HG02943 (cell line): ENCODE results near the gene GGNBP2.

Source experiments
- ATAC-seq: cut with Tn5 transposase; IDR thresholded peaks from one replicate; pipeline ENCODE4 v1.9.1; 2021; ENCODE audit warnings: mild to moderate bottlenecking, low read depth, moderate library complexity; ENCODE audit not compliant: unreplicated experiment

Gene GGNBP2

DNA sequence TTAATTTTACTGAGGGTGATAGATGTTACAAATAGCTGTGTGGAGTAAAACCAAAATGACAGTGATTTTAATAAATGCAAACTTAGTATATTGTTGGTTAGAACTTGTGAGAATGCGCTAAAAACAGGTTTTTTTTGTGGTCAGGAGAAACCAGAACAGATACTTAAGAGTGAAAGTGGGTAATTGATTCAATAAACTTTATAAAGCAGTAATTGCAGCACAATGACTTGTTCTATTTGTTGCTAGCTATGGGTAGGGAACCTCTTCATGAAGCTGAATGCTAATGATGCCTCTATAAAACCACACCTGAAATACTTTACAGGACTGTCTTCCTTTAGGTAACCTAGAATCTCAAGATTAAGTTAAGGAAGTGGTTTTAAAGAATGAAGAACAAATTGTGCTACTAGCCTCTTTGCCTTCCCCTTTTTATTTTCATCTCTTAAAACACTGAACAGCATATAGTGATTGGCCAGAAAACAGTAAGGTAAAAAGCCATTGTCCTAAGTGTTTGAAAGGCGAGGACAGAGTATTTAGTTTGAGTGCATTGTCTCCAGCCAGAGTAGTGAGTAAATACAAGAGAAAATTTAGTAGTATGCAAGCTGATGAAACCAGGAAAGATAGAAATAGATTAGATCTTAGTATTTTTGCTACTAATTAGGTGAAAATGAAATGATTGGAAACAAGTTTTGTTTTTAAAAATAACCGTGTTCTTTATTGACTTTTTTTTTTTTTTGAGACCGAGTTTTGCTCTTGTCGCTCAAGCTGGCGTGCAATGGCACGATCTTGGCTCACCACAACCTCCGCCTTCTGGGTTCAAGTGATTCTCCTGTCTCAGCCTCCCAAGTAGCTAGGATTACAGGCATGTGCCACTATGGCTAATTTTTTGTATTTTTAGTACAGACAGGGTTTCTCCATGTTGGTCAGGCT, 6.0 kb downstream of the GGNBP2 start:
- no peak for ATAC-seq

- no peak for ATAC-seq
Measured at GRCh38 chr17:36553459-36553858, 8.7 kb downstream of the GGNBP2 start.

- ATAC-seq, result no peak
Measured at GRCh38 chr17:36566081-36566480, 21.4 kb downstream of the GGNBP2 start.

DNA sequence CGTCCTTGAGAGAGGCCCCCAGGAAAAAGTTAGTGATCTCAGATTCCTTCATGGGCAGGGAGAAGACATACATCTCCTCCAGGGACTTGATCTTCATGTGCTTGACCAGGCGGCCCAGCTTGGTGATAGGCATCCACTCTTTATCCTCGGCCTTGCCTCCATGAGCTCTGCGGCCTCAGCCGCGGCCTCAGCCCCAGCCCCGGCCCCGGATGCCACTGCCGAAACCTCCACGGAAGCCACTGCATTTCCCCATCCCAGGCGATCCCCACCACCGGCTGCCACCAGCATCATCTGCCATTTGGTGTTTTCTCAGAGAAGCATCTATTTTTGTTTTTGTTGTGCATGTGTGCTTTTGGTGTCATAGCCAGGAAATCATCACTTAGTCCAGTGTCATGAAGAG, 30.3 kb downstream of the GGNBP2 start:
- no peak for ATAC-seq

GRCh38 chr17:36576793-36577192, 32.1 kb downstream of the GGNBP2 start:
- no peak for ATAC-seq

- no peak for ATAC-seq
Measured at GRCh38 chr17:36578671-36579070, 34.0 kb downstream of the GGNBP2 start.

GRCh38 chr17:36583787-36584186, 39.1 kb downstream of the GGNBP2 start:
- ATAC-seq, result no peak

- ATAC-seq, result no peak
Measured at GRCh38 chr17:36586138-36586537, 41.4 kb downstream of the GGNBP2 start.

GRCh38 chr17:36590082-36590481, 45.4 kb downstream of the GGNBP2 start:
- ATAC-seq, result no peak

DNA sequence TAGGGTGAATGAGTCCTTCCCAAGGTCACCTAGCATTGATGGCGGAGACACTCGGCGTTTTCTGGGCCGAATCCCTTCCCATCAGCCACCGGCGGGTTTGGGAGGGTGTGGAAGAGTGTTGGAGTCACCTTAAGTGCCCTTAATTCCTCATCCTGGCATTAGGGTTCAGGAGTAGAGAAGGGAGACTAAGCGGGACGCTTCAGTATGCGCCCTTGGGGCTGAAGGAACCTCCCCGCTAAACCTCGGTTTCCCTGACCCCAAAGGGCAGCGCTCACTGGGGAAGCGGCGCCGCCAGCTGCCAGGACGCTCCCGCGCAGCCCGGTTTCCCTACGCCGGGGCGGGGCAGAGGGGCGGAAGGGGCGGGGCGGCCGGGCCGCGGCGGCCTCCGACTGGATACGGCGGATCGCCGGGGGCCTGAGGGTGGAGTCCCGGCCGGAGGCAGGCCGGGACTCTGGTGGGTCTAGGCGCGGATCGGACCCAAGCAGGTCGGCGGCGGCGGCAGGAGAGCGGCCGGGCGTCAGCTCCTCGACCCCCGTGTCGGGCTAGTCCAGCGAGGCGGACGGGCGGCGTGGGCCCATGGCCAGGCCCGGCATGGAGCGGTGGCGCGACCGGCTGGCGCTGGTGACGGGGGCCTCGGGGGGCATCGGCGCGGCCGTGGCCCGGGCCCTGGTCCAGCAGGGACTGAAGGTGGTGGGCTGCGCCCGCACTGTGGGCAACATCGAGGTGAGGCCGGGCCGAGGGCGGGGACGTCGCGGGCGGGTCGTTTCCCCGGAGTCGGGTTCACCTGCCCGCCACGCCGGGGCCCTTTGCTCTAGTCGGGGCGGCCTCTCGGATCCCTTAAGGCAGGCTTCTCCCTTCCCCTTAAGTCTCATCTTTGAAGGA, 47.0 kb downstream of the GGNBP2 start, which contains the start of gene DHRS11:
Gene DHRS11, plus strand, starts transcription at position 446 of the 882 bp plus-strand sequence. Its CDS starts 131 bp downstream, at position 577.
- ATAC-seq, result peak; percentile 51

- no peak for ATAC-seq
Measured at GRCh38 chr17:36592316-36592715, 47.6 kb downstream of the GGNBP2 start.

DNA sequence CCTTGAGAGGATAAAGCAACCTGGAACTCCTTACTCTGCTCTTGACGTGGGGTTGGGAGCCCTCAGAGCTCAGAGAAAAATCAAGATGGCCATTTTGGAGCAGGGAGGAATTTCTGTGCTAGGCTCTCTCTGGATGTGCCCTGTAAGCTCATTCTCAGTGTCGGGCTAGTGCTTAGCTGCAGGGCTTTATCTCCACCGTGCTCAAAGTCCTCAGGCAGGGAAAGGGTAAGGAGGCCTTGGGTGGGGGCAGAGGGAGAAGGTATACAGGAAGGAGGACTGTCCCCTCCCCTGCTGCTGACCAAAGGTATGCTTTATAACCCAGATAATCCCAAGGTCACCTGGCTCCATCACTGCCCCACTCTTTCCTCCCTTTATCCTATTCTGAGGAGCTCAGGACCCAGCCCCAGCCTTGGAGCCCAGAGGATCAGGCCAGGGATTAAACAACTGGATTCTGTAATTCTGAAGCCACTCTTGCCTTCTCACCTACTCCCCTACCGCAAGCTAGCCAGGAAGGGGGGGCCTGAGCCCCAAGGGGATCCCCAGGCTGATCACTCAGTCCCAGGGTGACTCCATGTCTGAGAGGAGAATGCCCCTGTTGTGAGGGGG, 48.1 kb downstream of the GGNBP2 start:
- no peak for ATAC-seq

DNA sequence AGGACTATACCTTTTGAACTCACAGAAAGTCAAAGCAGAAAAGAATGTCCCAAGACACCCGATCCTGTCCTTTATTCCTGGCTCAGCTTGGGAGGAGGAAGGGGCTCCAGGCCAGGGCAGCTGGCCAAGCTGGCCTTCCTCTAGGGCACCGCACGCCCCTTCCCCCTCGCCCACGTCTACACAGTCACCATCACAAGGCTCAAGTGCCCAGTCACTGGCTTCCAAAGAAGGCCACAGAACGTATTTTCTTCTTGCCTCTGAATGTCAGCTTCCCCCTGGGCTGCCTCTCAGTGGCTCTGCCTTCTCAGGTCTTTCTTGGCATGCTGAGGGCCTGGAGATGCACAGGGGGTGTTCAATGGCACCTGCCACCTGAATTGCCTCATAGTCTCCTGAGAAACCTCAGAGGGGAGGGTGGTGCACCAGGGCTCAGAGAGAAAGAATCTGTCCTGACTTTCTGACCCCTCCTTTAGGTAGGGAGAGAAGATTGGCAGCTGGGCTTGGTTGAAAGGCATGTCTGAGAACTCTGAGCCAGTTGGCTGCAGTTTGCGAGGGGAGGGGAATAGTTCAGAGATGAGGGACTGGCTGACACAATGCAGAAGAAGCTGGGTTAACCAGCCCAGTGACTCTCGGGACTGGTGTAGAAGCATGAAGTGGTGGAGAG, 49.1 kb downstream of the GGNBP2 start:
- no peak for ATAC-seq

DNA sequence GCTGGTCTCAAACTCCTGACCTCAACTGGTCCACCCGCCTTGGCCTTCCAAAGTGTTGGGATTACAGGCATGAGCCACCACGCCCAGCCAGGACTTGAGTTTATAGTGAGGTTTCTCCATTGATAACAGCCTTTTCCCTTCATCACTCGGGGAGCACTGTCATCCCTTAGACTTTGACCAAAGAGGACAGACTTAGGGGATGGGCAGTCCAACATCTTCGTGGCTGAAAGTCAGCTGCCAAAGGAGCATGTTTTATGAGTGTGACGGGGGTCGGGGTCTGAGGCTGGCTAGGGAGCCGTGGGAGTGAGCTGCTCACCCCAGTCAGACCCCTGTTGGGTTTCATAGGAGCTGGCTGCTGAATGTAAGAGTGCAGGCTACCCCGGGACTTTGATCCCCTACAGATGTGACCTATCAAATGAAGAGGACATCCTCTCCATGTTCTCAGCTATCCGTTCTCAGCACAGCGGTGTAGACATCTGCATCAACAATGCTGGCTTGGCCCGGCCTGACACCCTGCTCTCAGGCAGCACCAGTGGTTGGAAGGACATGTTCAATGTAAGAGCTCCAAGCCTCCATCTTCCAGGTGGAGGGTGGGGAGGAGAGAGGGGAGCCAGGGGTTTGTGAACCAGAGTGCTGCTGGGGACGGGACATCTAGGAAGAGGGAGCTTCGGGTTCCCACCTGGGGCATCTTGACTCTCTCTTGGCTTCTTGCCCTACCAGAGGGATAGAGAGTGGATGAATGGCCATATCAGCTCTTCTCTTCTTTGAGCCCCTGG, 50.1 kb downstream of the GGNBP2 start:
- no peak for ATAC-seq

- ATAC-seq, result no peak
Measured at GRCh38 chr17:36597226-36597625, 52.5 kb downstream of the GGNBP2 start.

DNA sequence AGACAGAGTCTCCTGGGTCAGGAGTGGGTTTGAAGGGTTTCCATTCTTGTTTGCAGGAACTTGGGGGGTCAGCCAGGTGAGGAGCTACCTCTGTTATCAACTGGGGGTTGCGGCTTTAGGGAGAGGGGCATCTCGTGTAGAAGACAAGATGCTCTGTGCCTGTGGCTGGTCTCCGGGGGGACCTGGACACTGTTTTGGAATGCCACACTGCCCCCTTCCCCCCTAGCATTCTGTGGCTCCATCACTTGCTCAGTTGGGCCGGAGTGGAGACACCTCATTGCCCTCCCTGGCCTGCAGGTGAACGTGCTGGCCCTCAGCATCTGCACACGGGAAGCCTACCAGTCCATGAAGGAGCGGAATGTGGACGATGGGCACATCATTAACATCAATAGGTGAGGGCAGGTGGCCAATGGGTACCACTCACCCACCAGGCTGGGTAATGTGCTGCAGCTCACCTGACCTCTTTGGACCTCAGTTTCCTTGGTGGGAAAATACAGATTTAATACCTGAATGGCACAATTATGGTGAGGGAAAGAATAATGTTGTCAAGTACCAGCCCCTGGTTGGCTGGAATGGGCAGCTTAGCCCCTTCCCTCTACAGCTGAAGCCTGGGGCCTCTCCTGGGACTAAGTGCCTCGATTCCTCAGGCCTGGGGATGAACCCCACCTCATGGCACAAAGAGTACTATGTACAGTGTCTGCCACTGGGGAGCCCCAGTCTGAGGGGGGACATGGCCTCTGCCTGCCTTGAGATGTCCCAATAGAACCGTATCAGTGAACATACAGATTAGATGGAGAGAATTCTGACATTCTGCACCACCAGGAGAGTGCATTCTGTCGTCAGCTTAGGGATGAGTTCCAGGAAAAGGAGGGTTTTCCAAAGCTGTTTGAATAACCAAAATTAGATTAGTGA, 53.4 kb downstream of the GGNBP2 start:
- ATAC-seq, result no peak

GRCh38 chr17:36598951-36599401, 54.3 kb downstream of the GGNBP2 start:
- no peak for ATAC-seq

DNA sequence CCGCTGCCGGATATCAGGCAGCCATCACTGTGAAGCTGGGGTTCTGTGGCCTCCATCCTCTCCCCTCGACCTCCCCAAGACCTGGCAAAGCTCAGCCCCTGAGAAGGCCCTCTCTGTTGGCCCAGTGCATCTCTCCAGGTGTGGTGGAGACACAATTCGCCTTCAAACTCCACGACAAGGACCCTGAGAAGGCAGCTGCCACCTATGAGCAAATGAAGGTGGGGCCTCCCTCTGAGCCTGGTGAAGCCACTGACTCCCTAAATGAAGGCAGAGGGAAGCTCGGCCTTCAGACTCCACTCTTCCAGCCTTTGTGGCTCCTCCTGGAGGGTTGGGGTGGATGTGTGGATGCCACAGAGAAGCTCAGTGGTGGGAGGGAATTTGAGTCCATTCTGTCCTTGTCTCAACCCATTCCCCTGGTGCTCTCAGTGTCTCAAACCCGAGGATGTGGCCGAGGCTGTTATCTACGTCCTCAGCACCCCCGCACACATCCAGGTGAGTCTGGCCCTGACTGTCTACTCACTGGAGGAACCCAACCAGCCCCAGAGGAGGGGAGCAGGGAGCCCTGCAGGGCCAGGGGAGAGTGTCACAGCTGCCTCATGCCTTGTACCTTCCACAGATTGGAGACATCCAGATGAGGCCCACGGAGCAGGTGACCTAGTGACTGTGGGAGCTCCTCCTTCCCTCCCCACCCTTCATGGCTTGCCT, 55.0 kb downstream of the GGNBP2 start:
- no peak for ATAC-seq
